GM19193 (cell line): Measurements from ENCODE around the gene NADSYN1.

Experiments used
- POLR2A ChIP-seq: IDR thresholded peaks from 4 replicates; pipeline ENCODE4 v1.6.1; 2011; ENCODE audit not compliant: insufficient read depth, insufficient read length; ENCODE audit errors: extremely low read depth

NADSYN1 gene

DNA sequence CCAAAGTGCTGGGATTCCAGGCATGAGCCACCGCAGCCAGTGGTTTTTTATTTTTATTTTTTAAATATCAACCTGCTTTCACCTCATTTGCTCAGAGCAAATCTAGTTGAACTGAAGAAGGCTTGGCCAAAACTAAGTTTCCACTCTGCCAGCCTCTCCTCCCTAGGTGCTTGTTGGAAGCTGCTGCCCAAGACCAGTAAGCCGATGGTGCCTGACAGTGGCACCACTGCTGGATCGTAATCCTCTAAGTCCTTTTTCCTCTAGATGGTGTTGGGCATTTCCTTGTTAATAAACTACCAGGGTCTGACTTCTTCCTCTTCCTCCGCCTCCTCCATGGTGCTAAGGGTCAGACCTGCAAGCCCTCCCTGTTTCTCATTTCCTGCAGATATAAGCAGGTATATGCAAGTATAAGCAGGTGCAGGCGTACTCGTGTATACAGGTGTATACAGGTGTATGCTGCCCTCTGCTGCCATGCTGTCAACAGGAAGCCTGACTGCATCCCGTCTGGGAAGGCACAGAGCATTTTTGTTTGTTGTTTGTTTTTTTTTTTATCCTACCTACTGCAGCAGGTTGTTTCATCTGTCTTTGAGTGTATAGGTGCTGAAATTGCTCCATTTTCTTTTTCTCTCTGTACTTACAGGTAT, 1.6 kb downstream of the NADSYN1 start:
- TF ChIP-seq POLR2A: no peak

DNA sequence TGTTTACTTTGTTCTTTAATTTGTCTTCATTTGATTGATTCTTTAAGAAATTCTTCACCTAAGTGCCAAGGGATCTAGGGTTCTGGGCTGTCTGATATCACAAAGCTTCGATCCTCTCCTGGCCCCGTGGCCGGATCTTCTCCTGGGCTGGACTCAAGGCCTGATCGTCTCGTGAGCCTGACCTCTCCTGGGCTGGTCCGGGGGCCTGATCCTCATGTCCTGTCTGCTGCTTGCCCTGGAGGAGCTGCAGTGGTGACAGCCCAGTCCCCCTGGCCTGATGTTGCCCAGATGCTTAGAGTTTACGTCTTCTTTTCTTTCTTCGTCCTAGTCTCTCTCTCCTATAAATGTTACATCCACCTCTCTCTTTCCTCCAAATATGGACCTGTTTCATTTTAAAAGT, 3.3 kb downstream of the NADSYN1 start:
- TF ChIP-seq POLR2A: no peak

DNA sequence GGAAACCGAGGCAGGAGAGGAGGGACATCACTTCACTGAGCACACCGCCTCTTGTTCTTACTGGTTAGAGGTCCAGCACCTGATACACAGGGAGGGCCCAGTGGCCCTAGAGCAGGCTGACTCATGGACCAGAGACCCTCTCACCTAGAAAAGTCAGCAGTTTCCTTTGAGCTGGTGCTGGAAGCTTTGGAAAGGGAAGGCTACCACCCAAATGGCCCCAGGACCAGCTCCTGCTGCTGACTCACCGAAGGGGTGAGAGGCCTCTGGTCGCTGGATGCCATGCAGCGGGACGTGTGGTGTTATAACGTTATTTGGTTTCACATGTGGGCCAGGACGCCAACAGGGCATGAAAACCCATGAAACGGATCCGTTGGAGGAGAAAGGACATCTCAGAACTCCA, 3.8 kb downstream of the NADSYN1 start:
- TF ChIP-seq POLR2A: no peak

DNA sequence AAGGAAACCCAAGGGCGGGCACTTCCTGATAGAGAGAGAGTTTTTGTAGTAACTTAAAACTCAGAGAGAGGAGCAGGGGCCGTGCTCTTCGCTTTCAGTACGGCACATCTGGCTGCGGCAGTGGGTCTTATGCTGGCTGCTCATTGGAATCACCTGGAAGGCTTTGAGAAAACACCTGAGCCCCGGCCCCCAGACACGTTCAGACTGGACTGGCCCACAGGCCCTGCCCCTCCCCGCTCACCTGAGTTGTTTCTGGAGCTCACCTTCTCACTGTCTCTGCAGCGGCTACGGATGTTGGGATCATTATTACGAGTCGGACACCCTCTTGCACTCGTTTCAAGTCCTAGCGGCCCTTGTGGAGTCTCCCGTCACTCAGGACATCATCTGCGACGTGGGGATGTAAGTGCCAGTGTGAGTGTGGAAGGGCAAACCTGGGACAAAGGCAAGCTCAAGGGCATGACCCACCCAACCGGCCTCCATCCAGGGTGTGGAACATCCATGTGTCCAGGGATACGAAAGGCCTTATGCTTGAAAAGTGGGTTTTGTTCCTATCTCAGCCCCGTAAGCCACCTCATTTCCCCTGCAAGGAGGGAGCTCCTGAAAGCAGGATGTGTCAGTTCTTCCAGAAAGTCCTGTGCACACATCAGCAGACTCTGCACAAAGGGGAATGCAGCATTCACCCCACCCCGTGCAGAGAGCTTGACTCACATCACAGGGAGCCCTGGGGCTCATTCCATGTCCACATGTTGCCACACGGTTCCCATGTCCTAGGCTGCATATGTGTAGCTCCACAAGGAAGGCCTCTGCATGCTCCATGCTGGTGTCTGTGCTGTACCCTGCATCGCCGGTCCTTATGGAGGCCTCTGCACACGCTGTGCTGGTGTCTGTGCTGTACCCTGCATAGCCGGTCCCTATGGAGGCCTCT, 5.4 kb downstream of the NADSYN1 start:
- TF ChIP-seq POLR2A: no peak

DNA sequence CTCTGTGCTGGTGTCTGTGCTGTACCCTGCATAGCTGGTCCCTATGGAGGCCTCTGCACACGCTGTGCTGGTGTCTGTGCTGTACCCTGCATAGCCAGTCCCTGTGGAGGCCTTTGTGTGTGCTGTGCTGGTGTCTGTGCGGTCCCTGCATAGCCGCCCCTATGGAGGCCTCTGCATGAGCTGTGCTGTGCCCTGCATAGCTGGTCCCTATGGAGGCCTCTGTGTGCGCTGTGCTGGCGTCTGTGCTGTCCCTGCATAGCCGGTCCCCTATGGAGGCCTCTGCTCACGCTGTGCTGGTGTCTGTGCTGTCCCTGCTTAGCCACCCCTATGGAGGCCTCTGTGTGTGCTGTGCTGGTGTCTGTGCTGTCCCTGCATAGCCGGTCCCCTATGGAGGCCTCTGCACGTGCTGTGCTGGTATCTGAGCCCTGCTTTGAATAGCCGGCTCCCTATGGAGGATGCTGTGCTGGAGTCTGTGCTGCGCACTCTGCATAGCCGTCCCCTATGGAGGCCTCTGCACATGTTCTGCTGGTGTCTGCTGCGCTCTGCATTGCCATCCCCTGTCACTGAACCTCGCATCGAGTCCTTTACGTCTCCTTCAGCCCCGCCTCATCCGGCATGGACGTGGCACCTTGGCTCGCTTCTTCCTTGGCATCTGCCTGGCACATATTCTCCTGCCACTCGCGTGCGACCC, 6.2 kb downstream of the NADSYN1 start:
- no peak for TF ChIP-seq POLR2A

DNA sequence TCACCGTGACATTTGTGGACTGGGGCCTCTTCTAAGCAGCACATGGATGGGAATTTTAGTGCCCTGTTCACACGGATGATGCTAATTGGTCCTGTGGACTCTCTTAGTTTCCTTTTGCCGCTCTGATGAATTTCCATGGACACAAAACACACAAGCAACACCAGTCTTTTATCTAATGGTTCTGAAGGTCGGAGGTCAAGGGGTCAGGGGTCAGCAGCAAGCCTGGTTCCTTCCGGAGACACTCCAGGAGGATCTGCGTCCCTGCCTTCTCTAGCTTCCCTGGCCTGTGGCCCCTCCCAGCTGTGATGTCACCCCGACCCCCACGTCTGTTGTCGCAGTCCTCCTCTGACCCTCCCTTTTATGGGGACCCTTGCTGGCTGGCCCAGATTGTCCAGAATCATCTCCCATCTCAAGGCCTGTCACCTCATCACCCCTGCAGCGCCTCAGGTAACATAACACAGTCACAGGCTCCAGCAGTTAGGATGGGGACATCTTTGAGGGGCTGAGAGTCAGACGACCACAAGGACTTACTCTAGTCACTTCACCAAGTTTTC, 6.8 kb downstream of the NADSYN1 start:
- TF ChIP-seq POLR2A: no peak

DNA sequence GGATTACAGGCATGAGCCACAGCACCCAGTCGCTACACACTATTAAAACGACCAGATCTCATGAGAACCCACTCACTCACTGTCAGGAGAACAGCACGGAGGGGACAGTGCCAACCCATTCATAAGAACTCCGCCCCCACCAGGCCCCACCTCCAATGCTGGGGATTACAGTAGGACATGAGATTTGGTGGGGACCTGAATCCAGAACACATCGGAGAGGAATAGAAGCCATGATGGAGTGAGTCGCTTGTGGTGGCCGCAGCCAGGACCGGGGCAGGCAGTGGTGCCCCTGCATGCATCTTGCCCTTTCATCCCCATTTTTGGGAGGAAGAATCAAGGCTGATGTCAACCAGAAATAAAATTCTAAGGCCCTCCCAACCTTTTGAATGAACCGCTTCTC, 8.7 kb downstream of the NADSYN1 start:
- no peak for TF ChIP-seq POLR2A

DNA sequence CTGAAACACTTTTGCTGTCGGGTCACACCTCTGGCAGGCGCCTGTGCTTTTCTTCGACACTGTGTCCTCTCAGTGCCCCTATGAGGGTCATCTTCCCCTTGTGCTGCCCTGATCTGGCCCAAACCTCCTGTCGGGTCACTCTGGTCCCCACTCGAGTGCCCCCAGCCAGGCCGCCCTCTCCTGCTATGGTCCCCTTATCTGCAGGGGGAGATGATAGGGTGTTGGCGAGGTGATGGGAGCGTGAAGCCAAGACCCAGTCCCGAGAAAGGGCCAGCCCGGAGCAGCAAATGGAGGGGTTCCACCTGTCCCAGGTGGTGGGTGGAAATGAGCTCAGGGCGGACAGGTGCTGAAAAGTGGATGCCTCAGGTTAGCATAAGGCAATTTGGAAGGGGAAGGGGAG, 9.7 kb downstream of the NADSYN1 start:
- no peak for TF ChIP-seq POLR2A

DNA sequence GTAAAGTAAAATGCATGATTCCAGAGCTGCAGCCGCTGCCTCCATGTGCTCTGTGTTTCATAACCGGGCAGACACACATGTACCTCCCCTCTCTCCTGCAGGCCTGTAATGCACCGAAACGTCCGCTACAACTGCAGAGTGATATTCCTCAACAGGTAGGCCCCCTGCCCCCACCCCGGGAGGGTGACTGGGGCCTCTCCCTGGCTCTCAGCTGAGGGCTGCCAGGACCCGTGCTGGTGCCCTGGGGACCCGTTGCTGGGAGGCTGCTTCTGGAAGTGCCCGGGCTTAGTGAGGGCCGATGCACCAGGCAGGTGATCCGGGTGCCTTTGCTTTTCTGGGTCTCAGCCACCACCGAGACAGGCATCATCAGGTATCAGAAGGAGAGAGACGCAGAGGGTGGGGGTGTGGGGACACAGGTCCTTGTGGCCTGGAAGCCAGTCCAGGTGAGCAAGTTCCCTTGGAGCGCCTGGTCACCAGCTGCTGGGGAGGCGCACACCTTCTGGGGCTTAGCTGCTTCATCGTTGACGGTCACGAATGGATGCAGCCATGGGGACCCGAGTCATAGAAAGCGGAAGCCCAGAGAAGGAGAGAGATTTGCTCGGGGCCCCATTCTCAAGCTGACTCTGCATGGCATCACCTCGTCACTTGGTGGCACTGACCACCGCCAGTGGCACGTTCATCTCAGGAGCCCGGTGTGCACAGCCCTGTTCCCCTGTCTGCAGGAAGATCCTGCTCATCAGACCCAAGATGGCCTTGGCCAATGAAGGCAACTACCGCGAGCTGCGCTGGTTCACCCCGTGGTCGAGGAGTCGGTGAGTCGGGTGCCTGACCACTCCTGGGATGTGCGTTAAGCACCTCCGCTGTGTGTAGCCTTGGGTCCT, 10.6 kb downstream of the NADSYN1 start:
- TF ChIP-seq POLR2A: no peak

DNA sequence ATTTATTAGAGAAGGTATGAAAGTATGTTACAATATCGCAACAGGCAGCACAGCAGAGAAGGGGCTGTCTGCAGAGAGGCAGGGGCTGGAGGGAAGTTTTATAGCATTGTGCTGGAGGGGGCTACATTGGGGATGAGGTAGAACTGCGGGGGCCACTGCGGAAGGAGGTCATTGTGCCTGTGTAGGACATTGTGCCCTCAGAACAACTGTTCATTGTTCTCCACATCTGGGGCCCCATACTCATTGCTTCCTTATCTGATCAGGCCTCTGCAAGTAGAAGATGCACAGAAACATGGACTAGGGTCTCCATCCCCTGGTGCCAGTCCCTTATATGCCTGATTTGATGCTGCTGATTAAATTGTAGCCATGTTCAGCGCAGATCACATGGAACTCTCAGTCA, 12.1 kb downstream of the NADSYN1 start:
- no peak for TF ChIP-seq POLR2A

DNA sequence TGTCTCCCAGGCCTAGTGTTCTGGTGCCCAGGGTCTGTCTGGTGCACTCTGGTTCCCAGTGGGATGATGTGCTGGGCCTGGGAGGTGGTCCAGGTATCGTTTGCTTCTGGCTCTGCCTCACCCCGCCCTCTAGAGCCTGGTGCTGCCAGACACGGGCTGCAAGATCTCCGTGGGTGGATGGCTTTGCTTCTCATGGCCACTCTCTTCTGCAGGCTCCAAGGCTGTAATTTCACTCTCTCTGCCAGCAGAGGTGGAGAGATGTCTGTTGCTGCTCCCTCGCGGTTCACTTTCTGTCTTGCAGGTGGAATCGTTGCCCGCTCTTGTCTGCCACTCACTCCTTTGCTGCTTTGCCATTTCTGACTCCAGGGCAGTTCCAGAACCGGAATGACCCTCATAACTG, 13.4 kb downstream of the NADSYN1 start:
- no peak for TF ChIP-seq POLR2A

DNA sequence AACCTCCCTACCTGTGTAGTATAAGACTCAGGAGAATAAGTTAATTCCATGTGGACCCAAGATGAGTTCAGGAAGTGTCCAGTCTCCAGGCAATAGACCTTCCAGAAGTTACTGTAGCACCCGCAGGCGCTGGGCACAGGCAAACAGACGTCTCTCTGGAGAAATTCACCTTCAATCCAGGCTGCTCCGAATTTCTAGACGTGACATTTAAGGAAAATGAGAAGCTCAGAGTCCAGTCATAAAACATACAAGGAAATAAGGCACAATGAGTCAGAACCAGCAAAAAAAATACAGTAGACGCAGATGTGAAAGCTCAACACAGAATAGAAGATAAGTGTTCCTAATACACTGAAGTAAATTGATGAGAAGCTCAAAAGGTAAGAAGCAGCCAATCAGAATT, 14.2 kb downstream of the NADSYN1 start:
- TF ChIP-seq POLR2A: no peak

DNA sequence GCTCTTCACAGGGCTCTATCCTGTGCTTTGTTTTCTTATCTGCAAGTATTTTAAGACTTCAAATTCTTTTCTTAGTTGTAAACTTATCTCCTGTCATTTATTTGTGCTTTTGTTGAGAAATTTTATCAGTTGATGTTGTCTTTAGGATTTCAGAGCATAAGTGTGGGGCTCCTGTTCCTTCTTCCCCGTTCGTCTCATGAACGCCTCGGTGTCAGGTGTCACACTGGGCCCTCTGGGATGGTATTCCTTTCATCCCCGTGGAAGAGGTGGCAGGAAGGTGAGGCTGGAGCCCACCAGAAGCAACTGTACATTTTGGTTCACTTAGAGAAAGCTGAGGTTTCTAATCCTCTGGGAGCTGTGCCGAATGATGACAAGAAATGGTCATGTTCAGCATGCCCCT, 17.9 kb downstream of the NADSYN1 start:
- no peak for TF ChIP-seq POLR2A

DNA sequence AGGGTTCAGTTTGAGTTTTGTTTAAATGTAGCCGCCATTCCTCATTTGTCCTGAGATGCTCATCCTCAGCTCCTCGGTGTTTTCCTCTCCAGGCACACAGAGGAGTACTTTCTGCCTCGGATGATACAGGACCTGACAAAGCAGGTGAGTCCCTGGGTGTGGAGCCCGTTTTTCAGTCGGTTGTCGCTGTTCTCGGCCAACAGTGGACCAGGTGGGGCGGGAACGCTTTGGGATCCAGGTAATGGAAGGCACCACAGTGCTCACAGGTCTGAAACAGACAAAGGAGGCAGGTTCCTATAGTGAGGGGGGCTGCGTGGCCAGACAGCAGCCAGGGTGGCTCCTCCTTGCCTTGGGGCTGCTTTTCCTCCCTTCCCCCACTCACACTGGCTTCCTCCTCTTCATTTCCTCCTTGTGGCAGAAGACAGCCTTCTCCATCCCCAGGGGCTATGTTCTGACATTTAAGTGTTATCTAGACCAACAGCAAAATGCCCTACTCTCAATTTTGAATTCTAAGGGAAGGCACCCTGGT, 19.4 kb downstream of the NADSYN1 start:
- no peak for TF ChIP-seq POLR2A
